Transverse colon (tissue), 4 donors: ENCODE results near the gene STRIP1. TPM values are rescaled to one million over a fixed set of nuclear protein-coding genes. Genes with fewer than 3 reads are reported as not detected.

Experiments used
- DNase-seq: peaks from one replicate; pipeline ENCODE4 v3.0.0-alpha.2; 2019
- H3K27ac ChIP-seq, 4 donors: fragments of 200-600 bp; sonication (generic); 2 replicates each; pipeline ENCODE4 v1.5.1; 2016 to 2018; ENCODE audit warnings: inconsistent platforms in 4 of 4
- H3K27me3 ChIP-seq: fragments of 200-600 bp; sonication (generic); 2 replicates; pipeline ENCODE4 v1.5.1; 2017; ENCODE audit warnings: inconsistent platforms
- H3K36me3 ChIP-seq, 4 donors: fragments of 200-600 bp; sonication (generic); 2 replicates each; pipeline ENCODE4 v1.5.1; 2017 to 2019; ENCODE audit warnings: inconsistent platforms in 4 of 4
- H3K4me1 ChIP-seq, 4 donors: fragments of 200-600 bp; sonication (generic); 2 replicates each; pipeline ENCODE4 v1.5.1; 2017 to 2020; ENCODE audit warnings: inconsistent platforms in 4 of 4
- H3K4me3 ChIP-seq, 4 donors: fragments of 200-600 bp; sonication (generic); 1 replicate in 1 of 4; 2 replicates in 3 of 4; pipeline versions ENCODE4 v1.5.1 to v1.6.1; 2017 to 2019; ENCODE audit warnings: inconsistent platforms in 4 of 4
- H3K9me3 ChIP-seq, 2 donors: fragments of 200-600 bp; sonication (generic); 2 replicates each; pipeline ENCODE4 v1.5.1; 2017 to 2019; ENCODE audit warnings: inconsistent platforms in 2 of 2
- EP300 ChIP-seq: sonication (generic); formaldehyde crosslinking; IDR thresholded peaks from one replicate; pipeline ENCODE4 v1.6.1; 2017; ENCODE audit warnings: antibody characterized with exemption, low read depth
- POLR2A ChIP-seq: fragments of 450-650 bp; IDR thresholded peaks from one replicate; pipeline ENCODE4 v1.6.1; 2016; ENCODE audit warnings: antibody characterized with exemption, mild to moderate bottlenecking, moderate library complexity
- POLR2AphosphoS5 ChIP-seq, 3 donors: sonication (generic); formaldehyde crosslinking; IDR thresholded peaks; one replicate each; pipeline ENCODE4 v1.6.1; 2016; ENCODE audit warnings: antibody characterized with exemption in 3 of 3
- WGBS, 2 donors: methylation state at CpG; one replicate each; pipeline ENCODE4 v1.1.5; 2018; ENCODE audit warnings: low coverage in 1 of 2; 5-methylcytosine and 5-hydroxymethylcytosine counted together
- in situ Hi-C, 4 donors: fragments of 200-750 bp; cut with MboI; loops; one replicate each; pipeline versions ENCODE4 v1.15.0 to v1.15.1; 2017; ENCODE audit warnings: low sequenced_read_pairs in 3 of 4, low pct_ligation_motif_present in 1 of 4, low pct_unique_long_range_greater_than_20kb in 1 of 4
- intact Hi-C: fragments of 100-400 bp; cut with DNase I; formaldehyde crosslinking; loops from one replicate; pipeline ENCODE4 v1.15.1; 2023; ENCODE audit warnings: low total_unique reads
- total RNA-seq, 4 donors: library from RNA; depleted of rRNA; stranded (reverse); fragments of >200 nt; gene quantifications; one replicate each; pipeline ENCODE4 v1.1.0, GENCODE V29; 2016
- TF ChIP-seq, protein P1 (sequence below), 5 experiments: fragments of 200-600 bp in 3 of 5; fragments of 450-650 bp in 2 of 5; sonication (generic) in 3 of 5; IDR thresholded peaks; 1 replicate in 2 of 5; 2 replicates in 3 of 5; pipeline ENCODE4 v1.5.1; 2016 to 2017; ENCODE audit warnings: antibody characterized with exemption in 5 of 5, inconsistent platforms in 3 of 5, mild to moderate bottlenecking in 2 of 5, moderate library complexity in 1 of 5

Gene STRIP1
- total RNA-seq, 4 donors from 2014 or later: 32.6 to 72.2 (median 58.7) TPM

DNA sequence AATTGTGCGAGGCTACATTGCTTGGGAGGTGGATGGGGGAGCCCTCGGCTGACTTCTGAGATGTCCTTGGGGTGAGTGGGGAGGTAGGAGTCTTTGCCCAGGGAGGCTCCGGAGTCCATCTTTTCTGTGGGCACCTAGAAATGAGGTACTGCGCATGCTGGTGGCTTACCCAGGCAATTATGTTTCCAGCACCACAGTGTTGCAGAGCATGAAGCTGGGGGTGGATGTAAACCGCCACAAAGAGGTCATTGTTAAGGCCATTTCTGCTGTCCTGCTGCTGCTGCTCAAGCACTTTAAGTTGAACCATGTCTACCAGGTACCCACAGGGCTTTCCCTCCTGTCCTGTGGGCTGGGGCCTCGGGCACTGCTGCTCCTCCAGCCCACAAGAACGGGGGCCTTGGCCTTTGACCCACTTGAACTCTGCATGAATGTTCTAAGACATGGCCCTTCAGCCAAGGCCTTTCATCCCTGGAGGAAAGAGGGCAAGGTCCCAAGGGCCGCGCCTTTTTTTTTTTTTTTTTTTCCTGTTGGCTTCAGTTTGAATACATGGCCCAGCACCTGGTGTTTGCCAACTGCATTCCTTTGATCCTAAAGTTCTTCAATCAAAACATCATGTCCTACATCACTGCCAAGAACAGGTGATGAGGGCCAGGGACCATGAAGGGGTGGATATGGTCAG, 14.6 kb downstream of the STRIP1 start:
- H3K9me3 ChIP-seq: no peaks in the 10 kb centered on the region
- WGBS, 2 donors: 48 to 70% methylated on average over 3 to 9 of the region's 9 CpGs
- intact Hi-C loops (no loop called here), in situ Hi-C loops (loop anchor here in 1 of 4 donors (25.0 kb wide), 1 partner anchor 288 kb away; the partner anchor contains the start of gene RBM15)
- H3K36me3 ChIP-seq: peaks cover 0 to 74% (median 27%) of the 10 kb centered on the region in 4 donors
- no peaks in the 10 kb centered on the region for H3K27me3 ChIP-seq
- DNase-seq: peak; percentile 28
- TF ChIP-seq EP300 (no peak), POLR2A (no peak), POLR2AphosphoS5 (IDR thresholded peaks at IDR 0.05) (no peak)
- TF ChIP-seq, protein P1, sequence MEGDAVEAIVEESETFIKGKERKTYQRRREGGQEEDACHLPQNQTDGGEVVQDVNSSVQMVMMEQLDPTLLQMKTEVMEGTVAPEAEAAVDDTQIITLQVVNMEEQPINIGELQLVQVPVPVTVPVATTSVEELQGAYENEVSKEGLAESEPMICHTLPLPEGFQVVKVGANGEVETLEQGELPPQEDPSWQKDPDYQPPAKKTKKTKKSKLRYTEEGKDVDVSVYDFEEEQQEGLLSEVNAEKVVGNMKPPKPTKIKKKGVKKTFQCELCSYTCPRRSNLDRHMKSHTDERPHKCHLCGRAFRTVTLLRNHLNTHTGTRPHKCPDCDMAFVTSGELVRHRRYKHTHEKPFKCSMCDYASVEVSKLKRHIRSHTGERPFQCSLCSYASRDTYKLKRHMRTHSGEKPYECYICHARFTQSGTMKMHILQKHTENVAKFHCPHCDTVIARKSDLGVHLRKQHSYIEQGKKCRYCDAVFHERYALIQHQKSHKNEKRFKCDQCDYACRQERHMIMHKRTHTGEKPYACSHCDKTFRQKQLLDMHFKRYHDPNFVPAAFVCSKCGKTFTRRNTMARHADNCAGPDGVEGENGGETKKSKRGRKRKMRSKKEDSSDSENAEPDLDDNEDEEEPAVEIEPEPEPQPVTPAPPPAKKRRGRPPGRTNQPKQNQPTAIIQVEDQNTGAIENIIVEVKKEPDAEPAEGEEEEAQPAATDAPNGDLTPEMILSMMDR (IDR thresholded peaks at IDR 0.05): no peak
- H3K4me1 ChIP-seq: peaks cover 0 to 13% (median 12%) of the 10 kb centered on the region in 4 donors
- H3K27ac ChIP-seq: peak overlapping the region; percentile 31 to 47 (median 32)
- H3K4me3 ChIP-seq: no peak overlapping the region

DNA sequence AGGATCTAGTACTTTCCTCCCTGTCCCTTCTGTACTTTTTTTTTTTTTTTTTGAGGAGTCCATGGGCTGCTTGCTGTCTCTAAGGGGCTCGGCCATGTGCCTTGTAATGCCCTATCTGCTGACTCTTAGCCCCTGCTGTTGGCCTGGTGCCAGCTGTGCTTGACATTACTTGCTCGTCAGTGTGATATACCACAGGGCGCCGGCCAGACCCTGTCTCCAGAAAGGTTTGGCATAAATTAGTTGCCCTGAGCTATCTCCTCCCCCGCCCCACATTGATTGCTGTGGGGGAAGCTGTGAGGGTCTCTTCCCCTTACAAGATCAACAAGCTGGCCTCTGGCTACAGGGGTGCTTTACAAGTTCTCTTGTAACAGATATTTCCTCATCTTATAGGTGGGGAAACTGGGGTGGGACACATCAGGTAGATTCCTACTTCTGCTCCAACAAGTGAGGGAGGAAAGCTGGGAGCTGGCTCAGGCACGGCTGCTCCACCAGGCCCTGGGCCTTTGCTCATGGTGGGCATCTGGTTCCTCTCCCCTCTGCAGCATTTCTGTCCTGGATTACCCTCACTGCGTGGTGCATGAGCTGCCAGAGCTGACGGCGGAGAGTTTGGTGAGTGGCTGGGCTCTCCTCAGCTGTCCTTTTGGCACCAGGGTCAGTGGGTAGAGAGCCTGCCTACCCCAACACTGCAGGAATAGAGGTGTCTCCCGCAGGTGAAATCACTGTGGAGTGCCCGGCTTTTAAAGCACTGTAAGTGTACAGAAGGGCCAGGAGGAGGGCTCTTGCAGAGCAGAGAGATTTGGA, 15.6 kb downstream of the STRIP1 start:
- peak overlapping the region in 3 of 4 donors; percentile 31 to 47 (median 34) for H3K27ac ChIP-seq
- no peaks in the 10 kb centered on the region for H3K9me3 ChIP-seq
- H3K4me1 ChIP-seq: peaks cover 0 to 13% (median 12%) of the 10 kb centered on the region in 4 donors
- in situ Hi-C loops (loop anchor here in 2 of 4 donors (5.0 to 25.0 kb wide), 2 partner anchors 57 to 287 kb away; partner anchors contain the start of gene RBM15 (in 1 of the 2)), intact Hi-C loops (loop anchor here (5.0 kb wide), 1 partner anchor 57 kb away; no protein-coding TSS in a partner anchor)
- H3K27me3 ChIP-seq: no peaks in the 10 kb centered on the region
- WGBS, 2 donors: 45 to 70% methylated on average over 3 to 8 of the region's 11 CpGs
- TF ChIP-seq EP300: no peak
- TF ChIP-seq POLR2A: no peak
- TF ChIP-seq POLR2AphosphoS5 (IDR thresholded peaks at IDR 0.05): no peak
- TF ChIP-seq, protein P1 (IDR thresholded peaks at IDR 0.05): no peak
- no peak overlapping the region for H3K4me3 ChIP-seq
- no peak for DNase-seq
- peaks cover 0 to 72% (median 27%) of the 10 kb centered on the region in 4 donors for H3K36me3 ChIP-seq

DNA sequence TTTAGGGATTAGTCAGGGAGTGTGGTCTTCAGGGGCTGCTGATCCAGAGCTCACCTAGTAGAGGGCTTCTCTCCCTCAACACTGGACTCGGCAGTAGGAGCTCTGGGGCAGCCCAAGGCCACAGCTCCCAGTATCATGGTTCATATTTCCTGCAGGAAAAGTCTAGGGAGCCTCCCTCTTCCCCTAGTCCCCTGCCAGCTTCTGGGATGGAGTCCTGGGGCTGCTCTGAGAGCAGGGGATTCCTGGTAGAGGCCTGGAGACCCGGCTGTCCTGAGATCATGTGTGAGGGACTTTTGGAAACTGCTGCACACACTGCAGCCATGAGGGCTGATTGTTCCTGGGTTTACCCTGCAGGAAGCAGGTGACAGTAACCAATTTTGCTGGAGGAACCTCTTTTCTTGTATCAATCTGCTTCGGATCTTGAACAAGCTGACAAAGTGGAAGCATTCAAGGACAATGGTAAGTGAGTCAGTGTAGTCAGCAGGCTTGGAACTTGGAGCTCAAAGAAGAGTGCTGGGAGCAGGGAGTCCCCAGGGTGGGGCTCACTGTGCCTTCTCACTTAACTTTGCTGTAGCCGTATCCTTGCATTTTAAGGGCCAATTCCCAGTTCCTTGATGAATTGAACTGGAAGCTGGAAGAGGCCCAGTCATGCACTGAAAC, 16.3 kb downstream of the STRIP1 start:
- Histone ChIP-seq H3K36me3 (peaks cover 0 to 66% (median 25%) of the 10 kb centered on the region in 4 donors), H3K9me3 (no peaks in the 10 kb centered on the region), H3K27me3 (no peaks in the 10 kb centered on the region), H3K4me3 (no peak overlapping the region), H3K4me1 (peaks cover 4 to 15% (median 12%) of the 10 kb centered on the region in 4 donors), H3K27ac (no peak overlapping the region)
- intact Hi-C loops (loop anchor here (5.0 kb wide), 1 partner anchor 57 kb away; no protein-coding TSS in a partner anchor), in situ Hi-C loops (loop anchor here in 1 of 4 donors (5.0 kb wide), 1 partner anchor 57 kb away; no protein-coding TSS in a partner anchor)
- 70 to 81% methylated on average over 3 to 4 of the region's 4 CpGs for WGBS, 2 donors
- TF ChIP-seq EP300 (no peak), POLR2A (no peak), POLR2AphosphoS5 (IDR thresholded peaks at IDR 0.05) (no peak)
- TF ChIP-seq, protein P1 (IDR thresholded peaks at IDR 0.05): no peak
- no peak for DNase-seq
